GM12878 (cell line): ENCODE data around the gene TMC8. TPM values are rescaled to one million over a fixed set of nuclear protein-coding genes. Genes with fewer than 3 reads are reported as not detected.

ENCODE experiments used
- ASH2L ChIP-seq: fragments of 300-600, 200-600 bp; sonication (generic); IDR thresholded peaks from 2 replicates; pipeline ENCODE4 v1.6.1; 2017; ENCODE audit warnings: low read depth, mild to moderate bottlenecking, borderline replicate concordance
- BCL11A ChIP-seq: IDR thresholded peaks from 2 replicates; pipeline ENCODE4 v1.6.1; 2011; ENCODE audit warnings: low read depth, low read length
- CEBPB ChIP-seq, 2 experiments: fragments of 150-350 bp in 1 of 2; IDR thresholded peaks; 2 replicates each; pipeline ENCODE4 v1.6.1; 2012 to 2014; ENCODE audit warnings: low read depth in 2 of 2, low read length in 2 of 2, borderline replicate concordance in 1 of 2, inconsistent platforms in 1 of 2
- CREM ChIP-seq: IDR thresholded peaks from 2 replicates; pipeline ENCODE4 v1.6.1; 2014; ENCODE audit warnings: antibody characterized with exemption, low read depth
- EZH2 ChIP-seq: IDR thresholded peaks from 2 replicates; pipeline ENCODE4 v1.6.1; 2012; ENCODE audit warnings: low read depth, mild to moderate bottlenecking, control low read depth, inconsistent platforms, low read length, borderline replicate concordance; ENCODE audit not compliant: control insufficient read depth
- GABPA ChIP-seq: IDR thresholded peaks from 2 replicates; pipeline ENCODE4 v1.6.1; 2014; ENCODE audit warnings: antibody characterized with exemption, low read depth, mild to moderate bottlenecking, inconsistent platforms
- IKZF1 ChIP-seq: fragments of 450-650 bp; conservative IDR thresholded peaks from 2 replicates; pipeline ENCODE4 v1.6.1; 2017; ENCODE audit warnings: antibody characterized with exemption, mild to moderate bottlenecking
- JUNB ChIP-seq: IDR thresholded peaks from 2 replicates; pipeline ENCODE4 v1.6.1; 2016; ENCODE audit warnings: antibody characterized with exemption, mild to moderate bottlenecking
- MEF2A ChIP-seq: IDR thresholded peaks from 2 replicates; pipeline ENCODE4 v1.6.1; 2011; ENCODE audit warnings: low read depth, mild to moderate bottlenecking, low read length, moderate library complexity; ENCODE audit not compliant: insufficient read depth
- MEF2B ChIP-seq: fragments of 450-650 bp; IDR thresholded peaks from 2 replicates; pipeline ENCODE4 v1.6.1; 2018; ENCODE audit warnings: mild to moderate bottlenecking, moderate library complexity; ENCODE audit not compliant: partially characterized antibody, poor library complexity, severe bottlenecking
- MXI1 ChIP-seq: fragments of 150-350 bp; IDR thresholded peaks from 2 replicates; pipeline ENCODE4 v1.6.1; 2011; ENCODE audit warnings: low read depth, mild to moderate bottlenecking, inconsistent platforms, low read length, improper control_type of control experiment
- RFX5 ChIP-seq: IDR thresholded peaks from 2 replicates; pipeline ENCODE4 v1.6.1; 2011; ENCODE audit warnings: low read depth, low read length, improper control_type of control experiment
- STAT1 ChIP-seq: fragments of 450-650 bp; conservative IDR thresholded peaks from 2 replicates; pipeline ENCODE4 v1.6.1; 2014; ENCODE audit warnings: antibody characterized with exemption, mild to moderate bottlenecking
- SUPT20H ChIP-seq: IDR thresholded peaks from 2 replicates; pipeline ENCODE4 v1.6.1; 2011; ENCODE audit warnings: low read depth, mild to moderate bottlenecking, low read length, moderate library complexity, borderline replicate concordance; ENCODE audit not compliant: control insufficient read depth
- YY1 ChIP-seq: IDR thresholded peaks from 2 replicates; pipeline ENCODE4 v1.6.1; 2011; ENCODE audit warnings: low read depth, mild to moderate bottlenecking, low read length
- ZNF24 ChIP-seq: fragments of 450-650 bp; IDR thresholded peaks from 2 replicates; pipeline ENCODE4 v1.6.1; 2017; ENCODE audit warnings: antibody characterized with exemption, mild to moderate bottlenecking
- polyA plus RNA-seq, 11 experiments: library from polyadenylated mRNA; depleted of rRNA in 4 of 11; unstranded in 6 of 11; stranded (reverse) in 5 of 11; fragments of >200 nt; fragmentation: Nextera tagmentation in 4 of 11; fragmentation: Illumina TruSeq in 1 of 11; extraction: Ambion mirVana in 4 of 11; extraction: Trizol in 1 of 11; gene quantifications; 1 replicate in 1 of 11; 2 replicates in 10 of 11; pipeline versions ENCODE4 v1.2.1 to v1.2.3, GENCODE V29; 2011 to 2016; ENCODE audit warnings: inconsistent platforms in 2 of 11, missing spikeins in 2 of 11, low read depth in 1 of 11
- total RNA-seq, 4 experiments: library from RNA; depleted of rRNA in 3 of 4; stranded (reverse); fragments of >200 nt in 3 of 4; fragmentation: Illumina TruSeq in 1 of 4; extraction: Trizol in 1 of 4; gene quantifications; 2 replicates each; pipeline versions ENCODE4 v1.2.1 to v1.2.3, GENCODE V29; 2013 to 2021
- TF ChIP-seq, protein P1 (sequence below): fragments of 450-650 bp; IDR thresholded peaks from 2 replicates; pipeline ENCODE4 v1.6.1; 2018; ENCODE audit warnings: mild to moderate bottlenecking, low read depth, moderate library complexity; ENCODE audit not compliant: partially characterized antibody
- TF ChIP-seq, protein P2 (sequence below): fragments of 450-650 bp; IDR thresholded peaks from 2 replicates; pipeline ENCODE4 v1.6.1; 2017; ENCODE audit warnings: low read depth, mild to moderate bottlenecking, moderate library complexity
- TF ChIP-seq, protein P3 (sequence below): fragments of 450-650 bp; conservative IDR thresholded peaks from 2 replicates; pipeline ENCODE4 v1.6.1; 2017; ENCODE audit warnings: mild to moderate bottlenecking, moderate library complexity
- TF ChIP-seq, protein P4 (sequence below): fragments of 450-650 bp; IDR thresholded peaks from 2 replicates; pipeline ENCODE4 v1.6.1; 2016; ENCODE audit warnings: mild to moderate bottlenecking

Gene TMC8
- total and polyA plus RNA-seq, 10 of the 15 experiments (the other 5 are each of a cell fraction or from before 2014, with no cell fraction given) = 2.7 to 128 (median 40.0) TPM

DNA sequence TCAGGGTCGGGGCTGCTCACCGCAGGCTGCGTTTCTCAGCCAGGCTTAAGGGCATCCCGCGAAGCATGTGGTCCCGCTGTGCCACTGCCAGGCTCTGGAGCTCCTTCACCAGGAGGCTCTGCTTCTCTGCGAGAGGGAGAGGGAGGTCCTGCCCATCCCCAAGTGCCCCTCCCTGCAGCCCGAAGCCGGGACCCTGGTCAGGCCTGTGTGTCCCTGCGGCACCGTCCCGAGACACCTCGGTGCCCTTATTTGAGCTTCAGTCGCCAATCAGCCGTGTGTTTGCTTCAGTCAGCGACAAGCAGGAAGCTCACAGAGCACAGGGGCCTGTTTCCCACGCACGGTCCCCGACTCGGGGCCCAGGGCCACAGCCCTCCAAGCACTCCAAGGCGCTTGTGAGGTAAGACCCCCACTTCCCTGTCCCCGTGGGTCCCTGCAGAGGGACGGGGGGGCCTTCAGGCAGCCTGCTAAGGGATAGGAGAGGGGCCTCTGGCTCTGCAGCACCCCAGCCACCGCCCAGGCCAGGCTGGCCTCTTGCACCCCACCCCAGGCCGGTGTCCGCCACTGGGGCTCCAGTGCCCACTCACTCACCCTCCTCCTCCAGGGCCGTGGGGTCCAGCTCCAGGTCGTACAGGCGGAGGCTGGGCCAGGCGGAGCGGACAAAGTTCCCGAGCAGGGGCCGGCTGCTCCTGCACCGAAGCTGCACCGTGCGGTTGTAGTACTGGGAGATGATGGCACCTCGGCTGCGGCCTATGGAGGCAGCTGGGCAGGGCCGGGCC lies 5.2 kb upstream of the TMC8 start (continued):
- TF ChIP-seq GABPA = no peak
- TF ChIP-seq, protein P1, sequence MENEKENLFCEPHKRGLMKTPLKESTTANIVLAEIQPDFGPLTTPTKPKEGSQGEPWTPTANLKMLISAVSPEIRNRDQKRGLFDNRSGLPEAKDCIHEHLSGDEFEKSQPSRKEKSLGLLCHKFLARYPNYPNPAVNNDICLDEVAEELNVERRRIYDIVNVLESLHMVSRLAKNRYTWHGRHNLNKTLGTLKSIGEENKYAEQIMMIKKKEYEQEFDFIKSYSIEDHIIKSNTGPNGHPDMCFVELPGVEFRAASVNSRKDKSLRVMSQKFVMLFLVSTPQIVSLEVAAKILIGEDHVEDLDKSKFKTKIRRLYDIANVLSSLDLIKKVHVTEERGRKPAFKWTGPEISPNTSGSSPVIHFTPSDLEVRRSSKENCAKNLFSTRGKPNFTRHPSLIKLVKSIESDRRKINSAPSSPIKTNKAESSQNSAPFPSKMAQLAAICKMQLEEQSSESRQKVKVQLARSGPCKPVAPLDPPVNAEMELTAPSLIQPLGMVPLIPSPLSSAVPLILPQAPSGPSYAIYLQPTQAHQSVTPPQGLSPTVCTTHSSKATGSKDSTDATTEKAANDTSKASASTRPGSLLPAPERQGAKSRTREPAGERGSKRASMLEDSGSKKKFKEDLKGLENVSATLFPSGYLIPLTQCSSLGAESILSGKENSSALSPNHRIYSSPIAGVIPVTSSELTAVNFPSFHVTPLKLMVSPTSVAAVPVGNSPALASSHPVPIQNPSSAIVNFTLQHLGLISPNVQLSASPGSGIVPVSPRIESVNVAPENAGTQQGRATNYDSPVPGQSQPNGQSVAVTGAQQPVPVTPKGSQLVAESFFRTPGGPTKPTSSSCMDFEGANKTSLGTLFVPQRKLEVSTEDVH = no peak
- TF ChIP-seq STAT1 = no peak
- no peak for TF ChIP-seq EZH2
- no peak for TF ChIP-seq MEF2A
- no peak for TF ChIP-seq YY1
- peak; percentile 6; the same call in 1 of the 2 replicates for TF ChIP-seq MXI1
- no peak for TF ChIP-seq BCL11A
- no peak for TF ChIP-seq JUNB
- TF ChIP-seq CEBPB (IDR thresholded peaks at IDR 0.05; ENCODE audit: borderline replicate concordance in 1 of 2, low read depth in 2 of 2, low read length in 2 of 2) = no peak
- TF ChIP-seq RFX5 = no peak
- TF ChIP-seq CREM = no peak
- TF ChIP-seq ASH2L = no peak
- TF ChIP-seq MEF2B = no peak
- TF ChIP-seq IKZF1 = no peak
- TF ChIP-seq ZNF24 = no peak
- TF ChIP-seq SUPT20H = no peak
- TF ChIP-seq, protein P2, sequence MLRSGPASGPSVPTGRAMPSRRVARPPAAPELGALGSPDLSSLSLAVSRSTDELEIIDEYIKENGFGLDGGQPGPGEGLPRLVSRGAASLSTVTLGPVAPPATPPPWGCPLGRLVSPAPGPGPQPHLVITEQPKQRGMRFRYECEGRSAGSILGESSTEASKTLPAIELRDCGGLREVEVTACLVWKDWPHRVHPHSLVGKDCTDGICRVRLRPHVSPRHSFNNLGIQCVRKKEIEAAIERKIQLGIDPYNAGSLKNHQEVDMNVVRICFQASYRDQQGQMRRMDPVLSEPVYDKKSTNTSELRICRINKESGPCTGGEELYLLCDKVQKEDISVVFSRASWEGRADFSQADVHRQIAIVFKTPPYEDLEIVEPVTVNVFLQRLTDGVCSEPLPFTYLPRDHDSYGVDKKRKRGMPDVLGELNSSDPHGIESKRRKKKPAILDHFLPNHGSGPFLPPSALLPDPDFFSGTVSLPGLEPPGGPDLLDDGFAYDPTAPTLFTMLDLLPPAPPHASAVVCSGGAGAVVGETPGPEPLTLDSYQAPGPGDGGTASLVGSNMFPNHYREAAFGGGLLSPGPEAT = no peak
- TF ChIP-seq, protein P3, sequence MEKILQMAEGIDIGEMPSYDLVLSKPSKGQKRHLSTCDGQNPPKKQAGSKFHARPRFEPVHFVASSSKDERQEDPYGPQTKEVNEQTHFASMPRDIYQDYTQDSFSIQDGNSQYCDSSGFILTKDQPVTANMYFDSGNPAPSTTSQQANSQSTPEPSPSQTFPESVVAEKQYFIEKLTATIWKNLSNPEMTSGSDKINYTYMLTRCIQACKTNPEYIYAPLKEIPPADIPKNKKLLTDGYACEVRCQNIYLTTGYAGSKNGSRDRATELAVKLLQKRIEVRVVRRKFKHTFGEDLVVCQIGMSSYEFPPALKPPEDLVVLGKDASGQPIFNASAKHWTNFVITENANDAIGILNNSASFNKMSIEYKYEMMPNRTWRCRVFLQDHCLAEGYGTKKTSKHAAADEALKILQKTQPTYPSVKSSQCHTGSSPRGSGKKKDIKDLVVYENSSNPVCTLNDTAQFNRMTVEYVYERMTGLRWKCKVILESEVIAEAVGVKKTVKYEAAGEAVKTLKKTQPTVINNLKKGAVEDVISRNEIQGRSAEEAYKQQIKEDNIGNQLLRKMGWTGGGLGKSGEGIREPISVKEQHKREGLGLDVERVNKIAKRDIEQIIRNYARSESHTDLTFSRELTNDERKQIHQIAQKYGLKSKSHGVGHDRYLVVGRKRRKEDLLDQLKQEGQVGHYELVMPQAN = 0 out of 2 replicates have a peak, but pooled peaks have one; percentile 21
- TF ChIP-seq, protein P4, sequence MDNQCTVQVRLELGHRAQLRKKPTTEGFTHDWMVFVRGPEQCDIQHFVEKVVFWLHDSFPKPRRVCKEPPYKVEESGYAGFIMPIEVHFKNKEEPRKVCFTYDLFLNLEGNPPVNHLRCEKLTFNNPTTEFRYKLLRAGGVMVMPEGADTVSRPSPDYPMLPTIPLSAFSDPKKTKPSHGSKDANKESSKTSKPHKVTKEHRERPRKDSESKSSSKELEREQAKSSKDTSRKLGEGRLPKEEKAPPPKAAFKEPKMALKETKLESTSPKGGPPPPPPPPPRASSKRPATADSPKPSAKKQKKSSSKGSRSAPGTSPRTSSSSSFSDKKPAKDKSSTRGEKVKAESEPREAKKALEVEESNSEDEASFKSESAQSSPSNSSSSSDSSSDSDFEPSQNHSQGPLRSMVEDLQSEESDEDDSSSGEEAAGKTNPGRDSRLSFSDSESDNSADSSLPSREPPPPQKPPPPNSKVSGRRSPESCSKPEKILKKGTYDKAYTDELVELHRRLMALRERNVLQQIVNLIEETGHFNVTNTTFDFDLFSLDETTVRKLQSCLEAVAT = peak; percentile 83
